Prostate gland (tissue), 2 donors: ENCODE data around the gene CEP19.

ENCODE experiments used
- POLR2A ChIP-seq: fragments of 450-650 bp; IDR thresholded peaks from one replicate; pipeline ENCODE4 v1.6.1; 2016; ENCODE audit warnings: antibody characterized with exemption, mild to moderate bottlenecking
- TF ChIP-seq, protein P1 (sequence below), 4 experiments: fragments of 200-600 bp in 2 of 4; fragments of 450-650 bp in 2 of 4; sonication (generic) in 2 of 4; IDR thresholded peaks; 1 replicate in 3 of 4; 2 replicates in 1 of 4; pipeline ENCODE4 v1.5.1; 2016 to 2019; ENCODE audit warnings: antibody characterized with exemption in 4 of 4, mild to moderate bottlenecking in 2 of 4, moderate library complexity in 2 of 4

DNA sequence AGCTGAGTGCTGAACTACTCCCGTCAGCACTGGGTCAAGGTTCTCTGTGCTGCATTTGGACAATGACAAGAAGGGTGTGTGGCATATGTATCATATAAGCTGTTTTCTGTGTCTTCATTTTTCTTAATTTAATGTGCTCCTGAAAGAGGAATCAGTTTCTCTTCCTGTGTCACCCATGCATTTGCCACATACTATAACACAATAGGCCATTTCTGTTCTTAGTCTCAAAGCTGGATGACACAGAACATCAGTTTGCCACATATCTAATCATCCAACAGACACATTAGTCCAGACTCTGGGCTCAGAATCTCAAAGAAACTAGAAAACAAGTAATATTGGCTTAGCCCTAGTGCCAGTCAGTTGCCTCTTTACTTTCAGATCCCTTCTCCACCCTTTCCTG is 34.1 kb downstream of the CEP19 start:
- TF ChIP-seq POLR2A: no peak
- TF ChIP-seq, protein P1, sequence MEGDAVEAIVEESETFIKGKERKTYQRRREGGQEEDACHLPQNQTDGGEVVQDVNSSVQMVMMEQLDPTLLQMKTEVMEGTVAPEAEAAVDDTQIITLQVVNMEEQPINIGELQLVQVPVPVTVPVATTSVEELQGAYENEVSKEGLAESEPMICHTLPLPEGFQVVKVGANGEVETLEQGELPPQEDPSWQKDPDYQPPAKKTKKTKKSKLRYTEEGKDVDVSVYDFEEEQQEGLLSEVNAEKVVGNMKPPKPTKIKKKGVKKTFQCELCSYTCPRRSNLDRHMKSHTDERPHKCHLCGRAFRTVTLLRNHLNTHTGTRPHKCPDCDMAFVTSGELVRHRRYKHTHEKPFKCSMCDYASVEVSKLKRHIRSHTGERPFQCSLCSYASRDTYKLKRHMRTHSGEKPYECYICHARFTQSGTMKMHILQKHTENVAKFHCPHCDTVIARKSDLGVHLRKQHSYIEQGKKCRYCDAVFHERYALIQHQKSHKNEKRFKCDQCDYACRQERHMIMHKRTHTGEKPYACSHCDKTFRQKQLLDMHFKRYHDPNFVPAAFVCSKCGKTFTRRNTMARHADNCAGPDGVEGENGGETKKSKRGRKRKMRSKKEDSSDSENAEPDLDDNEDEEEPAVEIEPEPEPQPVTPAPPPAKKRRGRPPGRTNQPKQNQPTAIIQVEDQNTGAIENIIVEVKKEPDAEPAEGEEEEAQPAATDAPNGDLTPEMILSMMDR (IDR thresholded peaks at IDR 0.05): no peak
